HT1080 (cell line): ENCODE data around the gene NDFIP2. TPM values are rescaled to one million over a fixed set of nuclear protein-coding genes. Genes with fewer than 3 reads are reported as not detected.

Experiments used
- DNase-seq: peaks from one replicate; pipeline ENCODE4 v3.0.0-alpha.2; 2015; ENCODE audit warnings: low read depth
- polyA plus RNA-seq, 2 experiments: library from polyadenylated mRNA; depleted of rRNA; stranded (reverse); fragments of >200 nt; gene quantifications; 2 replicates each; pipeline ENCODE4 v1.2.3, GENCODE V29; 2015
- total RNA-seq: library from RNA; depleted of rRNA; stranded (reverse); fragments of >200 nt; shearing (Covaris generic); gene quantifications from 2 replicates; pipeline ENCODE4 v1.2.3, GENCODE V29; 2014; rRNA removed

NDFIP2 gene
- total RNA-seq, result 36.2 and 43.4 TPM in 2 replicates
- 41.7 and 44.5 TPM in 2 replicates for polyA plus RNA-seq (2015; cell fraction: cytosol; rRNA removed)
- 26.1 and 27.5 TPM in 2 replicates for polyA plus RNA-seq (2015; cell fraction: nucleus; rRNA removed)

- DNase-seq, result peak; percentile 86
These were observed at the start of gene NDFIP2 for GRCh38 chr13:79480954-79481684. Gene NDFIP2, plus strand, starts transcription at chr13:79481155. Its CDS starts 49 bp downstream, at chr13:79481204.

- no peak for DNase-seq
These were observed 48.9 kb upstream of the NDFIP2 start for GRCh38 chr13:79432086-79432485.

DNA sequence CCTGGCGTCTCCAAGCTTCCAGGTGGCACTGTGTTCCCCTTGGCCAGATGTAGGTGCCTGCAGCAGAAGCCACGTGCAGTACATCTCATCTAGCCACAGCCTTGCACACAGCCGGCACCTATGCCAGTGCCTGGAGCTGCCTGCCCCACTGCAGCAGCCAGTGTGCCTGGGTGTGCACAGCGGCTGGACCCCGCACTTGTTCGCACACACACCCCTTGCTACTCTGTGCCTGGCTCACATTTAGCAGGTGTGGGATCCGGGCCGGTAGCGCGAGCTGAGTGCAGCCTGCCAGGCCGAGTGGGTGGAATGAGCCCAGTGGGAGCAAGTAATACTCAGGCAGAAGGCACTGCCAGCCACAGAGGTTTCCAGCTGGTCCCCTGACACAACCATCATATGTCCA lies 48.0 kb upstream of the NDFIP2 start:
- DNase-seq, result no peak

- DNase-seq, result peak; percentile 51
These were observed 46.4 kb upstream of the NDFIP2 start for GRCh38 chr13:79434556-79434955.

DNA sequence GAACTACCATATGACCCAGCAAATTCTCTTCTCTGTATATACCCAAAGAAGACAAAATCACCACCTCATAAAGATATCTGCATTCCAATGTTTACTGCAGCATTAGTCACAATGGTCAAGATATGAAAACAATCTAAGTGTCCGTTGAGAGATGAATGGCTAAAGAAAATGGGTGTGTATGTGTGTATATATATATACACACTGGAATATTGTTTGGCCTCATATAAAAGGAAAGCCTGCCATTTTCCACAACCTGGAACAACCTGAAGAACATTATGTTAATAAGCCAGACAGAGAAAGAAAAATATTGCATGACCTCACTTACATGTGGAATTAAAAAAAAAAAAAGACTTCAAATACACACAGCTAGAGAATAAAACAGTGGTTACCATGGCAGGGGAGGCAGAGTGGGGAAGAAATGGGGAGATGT lies 45.4 kb upstream of the NDFIP2 start:
- DNase-seq, result peak; percentile 62

DNA sequence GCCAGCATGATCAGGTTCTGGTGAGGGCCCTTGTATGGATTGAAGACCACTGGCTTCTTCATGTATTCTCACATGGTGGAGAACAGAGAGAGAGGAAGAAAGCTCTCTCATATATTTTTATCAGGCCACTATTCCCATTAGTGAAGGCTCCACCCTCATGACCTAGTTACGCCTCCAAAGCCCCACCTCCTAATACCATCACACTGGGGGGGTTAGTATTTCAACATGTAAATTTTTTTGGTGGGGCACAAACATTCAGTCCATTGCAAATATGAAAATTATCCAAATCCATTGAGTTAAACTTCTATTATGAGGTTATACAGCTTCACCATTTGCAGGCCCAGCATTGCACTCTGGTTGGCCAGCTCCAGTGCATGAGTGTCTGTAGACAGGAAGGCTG lies 41.7 kb upstream of the NDFIP2 start:
- no peak for DNase-seq

DNA sequence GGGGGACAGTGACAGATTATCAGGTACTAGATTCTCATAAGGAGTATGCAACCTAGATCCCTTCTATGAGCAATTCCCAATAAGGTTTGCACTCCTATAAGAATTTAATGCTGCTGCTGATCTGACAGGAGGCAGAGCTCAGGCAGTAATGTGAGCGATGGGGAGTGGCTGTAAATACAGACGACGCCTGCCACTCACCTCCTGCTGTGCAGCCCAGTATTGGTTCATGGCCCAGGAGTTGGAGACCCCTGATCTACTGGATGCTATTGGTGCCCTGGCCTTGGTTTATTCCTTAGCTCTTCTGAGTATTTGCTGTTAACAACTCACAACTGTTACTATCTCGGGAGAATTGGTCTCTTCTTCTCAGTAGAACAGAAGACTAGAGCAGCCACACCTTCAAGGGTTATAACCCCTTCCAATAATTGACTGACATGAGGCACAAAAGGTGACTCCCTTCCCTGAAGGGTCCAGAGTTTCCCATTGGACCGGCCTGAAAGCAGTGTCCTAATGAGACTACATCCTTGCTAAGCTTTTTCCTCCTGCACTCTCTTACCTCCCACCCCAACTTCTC lies 39.9 kb upstream of the NDFIP2 start:
- no peak for DNase-seq

GRCh38 chr13:79442221-79442620 lies 38.7 kb upstream of the NDFIP2 start:
- DNase-seq, result no peak

DNA sequence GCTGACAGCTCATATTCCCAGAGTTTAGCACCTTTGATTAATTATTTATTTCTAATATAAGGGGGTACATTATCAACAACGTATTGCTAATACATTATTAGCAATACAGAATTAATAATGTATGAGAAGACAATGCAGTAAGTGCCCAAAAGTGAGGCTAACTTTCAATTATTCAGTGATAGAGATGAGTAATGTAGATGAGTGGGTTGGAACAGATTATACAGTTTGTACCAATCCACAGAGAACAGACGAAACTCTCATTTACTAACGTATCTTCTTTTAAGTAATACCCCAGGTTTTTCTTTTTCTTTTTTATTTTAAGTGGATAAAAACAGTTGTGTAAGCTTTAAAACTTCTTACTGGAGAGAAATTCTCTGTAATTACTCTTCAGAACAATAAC lies 38.2 kb upstream of the NDFIP2 start:
- no peak for DNase-seq

- no peak for DNase-seq
These were observed 34.8 kb upstream of the NDFIP2 start for GRCh38 chr13:79445968-79446645.

DNA sequence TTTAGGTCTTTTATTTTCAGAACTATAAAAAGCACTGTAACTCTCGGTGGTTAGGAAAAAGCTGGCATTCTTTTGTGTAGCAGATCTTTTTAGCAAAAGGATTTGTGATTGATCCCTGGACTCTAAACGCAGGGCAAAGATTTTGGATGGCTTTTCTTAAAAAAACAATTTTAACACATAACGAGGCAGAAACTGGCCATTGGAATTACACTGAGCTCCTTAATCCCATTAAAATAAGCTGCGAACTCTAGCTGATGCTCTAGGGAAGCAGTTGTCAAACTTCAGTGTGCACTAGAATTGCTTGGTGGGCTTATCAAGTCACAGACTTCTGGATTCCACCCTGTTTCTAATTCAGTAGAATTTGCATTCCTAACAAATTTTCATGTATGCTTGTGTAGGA lies 33.8 kb upstream of the NDFIP2 start:
- DNase-seq, result no peak

- no peak for DNase-seq
These were observed 33.2 kb upstream of the NDFIP2 start for GRCh38 chr13:79447741-79448140.

DNA sequence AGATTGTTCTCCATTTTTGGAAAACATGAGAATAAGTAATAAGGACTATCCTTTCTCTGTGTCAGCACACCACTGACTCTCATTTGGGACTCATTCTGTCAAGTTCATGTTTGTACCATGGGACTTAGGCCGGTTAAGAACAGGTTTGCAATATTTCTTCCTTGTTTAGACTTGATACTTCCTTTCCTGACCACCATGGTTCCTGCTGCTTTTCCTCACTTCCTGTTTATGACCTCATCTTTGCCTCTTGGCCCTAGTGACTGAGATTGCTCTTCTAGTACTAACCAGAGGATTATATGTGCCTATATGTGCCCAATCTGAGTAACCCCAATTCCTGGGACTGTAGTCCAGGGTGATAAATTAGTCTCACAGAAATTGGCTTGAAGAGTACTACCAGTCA lies 32.5 kb upstream of the NDFIP2 start:
- DNase-seq, result peak; percentile 62

DNA sequence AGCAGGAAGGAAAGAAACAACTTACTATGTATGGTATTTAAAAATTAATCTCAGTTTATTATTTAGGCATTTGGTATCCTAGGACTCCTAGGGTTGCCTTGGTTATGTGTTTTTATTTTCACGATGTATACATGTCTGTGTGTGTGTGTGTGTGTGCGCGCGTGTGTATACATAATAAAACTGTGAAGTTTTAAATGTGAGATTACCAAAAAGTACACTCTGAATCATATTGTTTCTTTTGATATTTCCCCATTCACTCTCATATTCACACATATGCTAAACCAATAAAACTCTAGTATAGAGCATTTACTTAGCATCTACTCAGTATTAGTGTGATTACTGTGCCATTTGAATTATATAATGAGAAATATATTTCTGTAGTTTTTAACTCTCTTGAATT lies 30.8 kb upstream of the NDFIP2 start:
- no peak for DNase-seq

GRCh38 chr13:79451500-79451962 lies 29.4 kb upstream of the NDFIP2 start:
- peak; percentile 98 for DNase-seq

- no peak for DNase-seq
These were observed 28.6 kb upstream of the NDFIP2 start for GRCh38 chr13:79452239-79452913.

DNA sequence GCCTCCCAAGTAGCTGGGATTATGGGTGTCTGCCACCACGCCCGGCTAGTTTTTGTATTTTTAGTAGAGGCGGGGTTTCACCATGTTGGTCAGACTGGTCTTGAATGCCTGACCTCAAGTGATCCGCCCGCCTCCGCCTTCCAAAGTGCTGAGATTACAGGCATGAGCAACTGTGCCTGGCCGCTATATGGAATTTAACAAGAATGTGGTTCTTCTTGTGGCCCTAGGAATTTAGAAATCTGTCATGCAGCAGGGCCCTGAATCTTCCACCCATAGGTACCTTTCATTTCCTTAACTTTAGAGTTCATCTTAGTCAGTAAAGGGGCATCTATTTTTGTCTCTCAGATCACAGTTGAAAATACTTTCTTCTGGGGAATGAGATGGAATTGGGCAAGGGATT lies 25.6 kb upstream of the NDFIP2 start:
- no peak for DNase-seq

GRCh38 chr13:79456051-79456450 lies 24.9 kb upstream of the NDFIP2 start:
- DNase-seq, result no peak

DNA sequence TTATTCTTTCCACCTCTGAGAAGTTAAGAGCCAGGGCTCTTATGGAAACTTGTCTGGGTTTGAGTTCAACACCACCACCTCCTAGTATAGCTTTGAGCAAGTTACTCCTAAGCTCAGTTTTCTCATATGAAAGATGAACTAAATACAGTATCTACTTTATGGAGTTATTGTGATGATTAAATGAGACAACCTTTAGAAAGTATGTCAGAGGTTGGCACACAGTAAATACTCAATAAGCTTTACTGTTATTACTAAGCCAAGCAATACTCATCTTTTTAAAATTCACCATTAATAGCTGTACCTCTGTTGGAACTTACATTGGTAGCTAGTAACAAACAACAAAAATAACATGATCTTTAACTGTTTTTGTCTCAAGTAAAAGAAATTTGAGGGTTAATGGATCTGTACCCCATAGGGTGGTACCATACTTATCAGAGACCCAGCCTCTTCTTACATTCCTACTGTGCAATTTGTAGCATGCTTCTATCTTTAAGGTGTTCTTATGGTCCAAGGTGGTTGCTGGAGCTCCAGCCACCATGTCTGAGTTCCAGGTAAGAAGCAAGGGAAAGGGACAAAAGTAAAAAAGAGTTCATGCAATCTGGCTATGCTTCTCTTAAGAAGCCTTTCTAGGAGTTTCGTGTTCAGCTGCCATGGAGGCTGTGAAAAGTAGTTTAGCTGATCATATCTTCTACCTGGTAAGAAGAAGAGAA lies 24.1 kb upstream of the NDFIP2 start:
- no peak for DNase-seq

DNA sequence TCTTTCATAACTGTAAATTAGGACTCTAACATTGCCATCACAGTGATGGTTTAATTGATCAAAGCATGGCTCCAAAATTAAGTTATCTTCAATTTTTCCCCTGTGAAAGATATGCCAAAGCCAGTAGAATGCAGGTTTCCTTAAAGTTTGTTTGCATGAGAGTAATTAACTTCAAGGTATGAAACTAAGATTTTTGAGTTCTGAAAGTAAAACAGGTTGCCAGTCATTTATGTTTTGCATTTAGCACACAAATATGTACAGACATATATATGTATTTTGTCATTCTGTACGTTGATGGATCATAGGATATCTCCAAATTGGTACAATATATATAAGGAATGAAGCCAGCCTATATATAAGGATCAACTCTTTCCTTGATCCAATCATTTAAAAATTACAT lies 23.6 kb upstream of the NDFIP2 start:
- no peak for DNase-seq

DNA sequence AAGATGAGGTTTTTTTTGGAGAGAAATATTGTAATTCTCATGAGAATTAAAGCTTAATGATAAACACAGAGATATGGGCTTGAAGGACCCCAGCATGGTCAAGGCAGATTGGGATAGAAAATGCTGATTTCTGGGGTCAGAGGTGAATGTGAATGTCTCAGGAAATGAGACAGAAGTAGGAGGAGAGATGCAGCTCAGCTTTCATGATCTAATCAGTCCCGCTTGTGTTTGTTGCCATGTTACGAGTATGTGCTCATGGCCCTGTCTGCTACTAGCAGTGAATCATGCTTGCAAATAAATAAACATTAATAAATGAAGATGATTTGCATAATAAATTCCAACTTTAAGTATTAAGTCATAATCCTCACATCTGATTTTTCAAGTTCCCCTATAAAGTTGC lies 23.0 kb upstream of the NDFIP2 start:
- peak; percentile 81 for DNase-seq
